ENCODE results near the gene STARD3NL. TPM values are rescaled to one million over a fixed set of nuclear protein-coding genes. Genes with fewer than 3 reads are reported as not detected.

The STARD3NL gene
- total and polyA plus RNA-seq, 2 of the 13 experiments (the other 11 are each of a cell fraction or from before 2014, with no cell fraction given), result 37.3 to 42.3 TPM

GRCh38 chr7:38141187-38141586 is 36.9 kb upstream of the STARD3NL start:
- Histone ChIP-seq H3K4me3 (replicated peaks in 1 of 3; ENCODE audit: insufficient read depth in 1 of 3, low read depth in 2 of 3, low read length in 3 of 3) (no peak overlapping the region), H3K4me2 (ENCODE audit: low read depth, low read length) (no peak overlapping the region), H3K4me1 (ENCODE audit: insufficient read depth, low read length) (no peaks in the 10 kb centered on the region), H2AFZ (ENCODE audit: low read length) (no peak overlapping the region), H3K9me3 (ENCODE audit: low read length) (no peaks in the 10 kb centered on the region), H3K9ac (ENCODE audit: insufficient read depth, low read depth, low read length) (no peak overlapping the region), H3K27me3 (ENCODE audit: control insufficient read depth in 1 of 2, insufficient read depth in 2 of 2, low read length in 2 of 2) (no peaks in the 10 kb centered on the region), H4K20me1 (ENCODE audit: insufficient read depth, low read length) (no peaks in the 10 kb centered on the region), H3K79me2 (ENCODE audit: insufficient read depth, low read length) (no peaks in the 10 kb centered on the region), H3K36me3 (replicated peaks in 1 of 2; ENCODE audit: control insufficient read depth in 1 of 2, insufficient read depth in 2 of 2, low read length in 2 of 2) (no peaks in the 10 kb centered on the region), H3K27ac (ENCODE audit: extremely low read length, insufficient read depth, low read length) (no peak overlapping the region)
- 4% methylated on average over 2 of the region's 2 CpGs for WGBS (ENCODE audit: low lambda C conversion rate)
- in situ Hi-C loops (cut with HindIII; ENCODE audit: extremely low pct_ligation_motif_present, low pct_unique_long_range_greater_than_20kb) (no loop called here), intact Hi-C loops (cut with micrococcal nuclease; ENCODE audit: unreplicated experiment) (no loop called here)
- FAIRE-seq, result no peak
- CTCF ChIA-PET (ENCODE audit: low intra/inter-chr PET ratio, low total read pairs), result no interaction called here
- BruUV-seq (replicated peaks), result no TSS peak
- no peak for ATAC-seq
- no peak for TF ChIP-seq TBX2 (CRISPR knock-in tag; IDR thresholded peaks at IDR 0.05; ENCODE audit: borderline replicate concordance)
- no peak for TF ChIP-seq THAP8 (CRISPR knock-in tag; IDR thresholded peaks at IDR 0.05; ENCODE audit: borderline replicate concordance)
- TF ChIP-seq, protein P1, sequence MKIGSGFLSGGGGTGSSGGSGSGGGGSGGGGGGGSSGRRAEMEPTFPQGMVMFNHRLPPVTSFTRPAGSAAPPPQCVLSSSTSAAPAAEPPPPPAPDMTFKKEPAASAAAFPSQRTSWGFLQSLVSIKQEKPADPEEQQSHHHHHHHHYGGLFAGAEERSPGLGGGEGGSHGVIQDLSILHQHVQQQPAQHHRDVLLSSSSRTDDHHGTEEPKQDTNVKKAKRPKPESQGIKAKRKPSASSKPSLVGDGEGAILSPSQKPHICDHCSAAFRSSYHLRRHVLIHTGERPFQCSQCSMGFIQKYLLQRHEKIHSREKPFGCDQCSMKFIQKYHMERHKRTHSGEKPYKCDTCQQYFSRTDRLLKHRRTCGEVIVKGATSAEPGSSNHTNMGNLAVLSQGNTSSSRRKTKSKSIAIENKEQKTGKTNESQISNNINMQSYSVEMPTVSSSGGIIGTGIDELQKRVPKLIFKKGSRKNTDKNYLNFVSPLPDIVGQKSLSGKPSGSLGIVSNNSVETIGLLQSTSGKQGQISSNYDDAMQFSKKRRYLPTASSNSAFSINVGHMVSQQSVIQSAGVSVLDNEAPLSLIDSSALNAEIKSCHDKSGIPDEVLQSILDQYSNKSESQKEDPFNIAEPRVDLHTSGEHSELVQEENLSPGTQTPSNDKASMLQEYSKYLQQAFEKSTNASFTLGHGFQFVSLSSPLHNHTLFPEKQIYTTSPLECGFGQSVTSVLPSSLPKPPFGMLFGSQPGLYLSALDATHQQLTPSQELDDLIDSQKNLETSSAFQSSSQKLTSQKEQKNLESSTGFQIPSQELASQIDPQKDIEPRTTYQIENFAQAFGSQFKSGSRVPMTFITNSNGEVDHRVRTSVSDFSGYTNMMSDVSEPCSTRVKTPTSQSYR (CRISPR knock-in tag; IDR thresholded peaks at IDR 0.05; ENCODE audit: borderline replicate concordance), result no peak
- no peak for TF ChIP-seq ELF1 (CRISPR knock-in tag; IDR thresholded peaks at IDR 0.05)
- TF ChIP-seq ZNF607 (CRISPR knock-in tag; IDR thresholded peaks at IDR 0.05; ENCODE audit: borderline replicate concordance), result no peak
- no peak for TF ChIP-seq LCORL (IDR thresholded peaks at IDR 0.05)
- no peak for TF ChIP-seq LCORL (CRISPR knock-in tag; IDR thresholded peaks at IDR 0.05)
- no peak for TF ChIP-seq ZNF513 (CRISPR knock-in tag; conservative IDR thresholded peaks at IDR 0.05)
- TF ChIP-seq ZMYM4 (CRISPR knock-in tag; IDR thresholded peaks at IDR 0.05), result no peak
- TF ChIP-seq, protein P2, sequence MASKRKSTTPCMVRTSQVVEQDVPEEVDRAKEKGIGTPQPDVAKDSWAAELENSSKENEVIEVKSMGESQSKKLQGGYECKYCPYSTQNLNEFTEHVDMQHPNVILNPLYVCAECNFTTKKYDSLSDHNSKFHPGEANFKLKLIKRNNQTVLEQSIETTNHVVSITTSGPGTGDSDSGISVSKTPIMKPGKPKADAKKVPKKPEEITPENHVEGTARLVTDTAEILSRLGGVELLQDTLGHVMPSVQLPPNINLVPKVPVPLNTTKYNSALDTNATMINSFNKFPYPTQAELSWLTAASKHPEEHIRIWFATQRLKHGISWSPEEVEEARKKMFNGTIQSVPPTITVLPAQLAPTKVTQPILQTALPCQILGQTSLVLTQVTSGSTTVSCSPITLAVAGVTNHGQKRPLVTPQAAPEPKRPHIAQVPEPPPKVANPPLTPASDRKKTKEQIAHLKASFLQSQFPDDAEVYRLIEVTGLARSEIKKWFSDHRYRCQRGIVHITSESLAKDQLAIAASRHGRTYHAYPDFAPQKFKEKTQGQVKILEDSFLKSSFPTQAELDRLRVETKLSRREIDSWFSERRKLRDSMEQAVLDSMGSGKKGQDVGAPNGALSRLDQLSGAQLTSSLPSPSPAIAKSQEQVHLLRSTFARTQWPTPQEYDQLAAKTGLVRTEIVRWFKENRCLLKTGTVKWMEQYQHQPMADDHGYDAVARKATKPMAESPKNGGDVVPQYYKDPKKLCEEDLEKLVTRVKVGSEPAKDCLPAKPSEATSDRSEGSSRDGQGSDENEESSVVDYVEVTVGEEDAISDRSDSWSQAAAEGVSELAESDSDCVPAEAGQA (IDR thresholded peaks at IDR 0.05; ENCODE audit: low read depth), result no peak
- TF ChIP-seq, protein P2 (CRISPR knock-in tag; IDR thresholded peaks at IDR 0.05; ENCODE audit: borderline replicate concordance), result no peak
- no peak for TF ChIP-seq KLF11 (CRISPR knock-in tag; IDR thresholded peaks at IDR 0.05)
- TF ChIP-seq ESRRA (CRISPR knock-in tag; IDR thresholded peaks at IDR 0.05; ENCODE audit: low read depth), result no peak
- POLR2A ChIA-PET, result no interaction called here
- no peak for DNase-seq (ENCODE audit: low spot score)
